ENCODE data around the gene USP9X. TPM values are rescaled to one million over a fixed set of nuclear protein-coding genes. Genes with fewer than 3 reads are reported as not detected.
A peak's percentile ranks its signal among the peaks of the same experiment; 100 is the strongest.
"Not testable (repeated sequence)": the region's sequence is repeated elsewhere in the genome, so short reads cannot be mapped to it uniquely, and the experiment has no call there.

Gene USP9X
- total RNA-seq, 1 experiment from 2014 or later = 123 TPM

DNA sequence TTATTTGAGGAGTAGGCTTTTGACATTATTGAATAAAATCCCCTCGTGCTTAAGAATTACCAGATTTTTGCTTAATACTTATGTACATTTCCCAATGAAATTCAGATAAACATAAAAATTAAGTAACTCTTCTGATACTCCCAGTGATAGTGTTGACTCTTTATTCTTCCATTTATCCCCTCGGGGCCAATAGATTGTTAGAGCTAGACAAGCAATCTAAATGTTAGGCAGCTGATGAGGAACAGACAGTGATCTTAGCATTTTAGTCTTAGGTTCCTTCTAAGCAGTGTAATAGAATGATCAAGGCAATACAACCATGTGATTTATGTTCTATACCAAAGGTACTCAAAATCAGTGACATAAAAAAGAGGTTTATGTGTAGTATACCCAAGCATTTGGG, 68.7 kb downstream of the USP9X start:
- H3K36me3 ChIP-seq (replicated peaks; ENCODE audit: control insufficient read depth, insufficient read depth, low read length) = peaks cover 43% of the 10 kb centered on the region
- no peak for DNase-seq
- H3K27me3 ChIP-seq (ENCODE audit: control insufficient read depth, insufficient read depth, low read length) = no peaks in the 10 kb centered on the region
- no peak overlapping the region for H3K4me3 ChIP-seq (ENCODE audit: insufficient read depth, low read depth, low read length)

DNA sequence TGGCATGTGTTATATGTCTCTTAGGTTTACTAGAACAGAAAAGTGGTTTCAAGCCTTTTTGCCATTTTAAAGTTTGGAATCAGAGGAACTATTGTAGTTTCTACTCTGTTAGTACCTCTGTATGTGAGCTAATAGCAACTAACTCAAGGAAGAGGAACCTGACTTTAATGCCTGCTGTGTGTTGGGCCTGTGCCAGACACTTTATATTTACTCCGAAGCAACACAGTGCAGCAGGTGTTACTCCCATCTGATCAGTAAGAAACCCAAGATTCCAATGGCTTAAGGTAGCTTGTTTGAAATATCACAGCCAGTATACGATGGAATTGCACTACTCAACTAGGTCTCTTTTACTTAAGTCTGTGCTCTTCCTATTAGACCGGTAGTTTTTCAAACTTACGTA, 79.2 kb downstream of the USP9X start:
- no peak overlapping the region for H3K4me3 ChIP-seq (ENCODE audit: insufficient read depth, low read depth, low read length)
- H3K27me3 ChIP-seq (ENCODE audit: control insufficient read depth, insufficient read depth, low read length) = no peaks in the 10 kb centered on the region
- DNase-seq = no peak
- peaks cover 32% of the 10 kb centered on the region for H3K36me3 ChIP-seq (replicated peaks; ENCODE audit: control insufficient read depth, insufficient read depth, low read length)

DNA sequence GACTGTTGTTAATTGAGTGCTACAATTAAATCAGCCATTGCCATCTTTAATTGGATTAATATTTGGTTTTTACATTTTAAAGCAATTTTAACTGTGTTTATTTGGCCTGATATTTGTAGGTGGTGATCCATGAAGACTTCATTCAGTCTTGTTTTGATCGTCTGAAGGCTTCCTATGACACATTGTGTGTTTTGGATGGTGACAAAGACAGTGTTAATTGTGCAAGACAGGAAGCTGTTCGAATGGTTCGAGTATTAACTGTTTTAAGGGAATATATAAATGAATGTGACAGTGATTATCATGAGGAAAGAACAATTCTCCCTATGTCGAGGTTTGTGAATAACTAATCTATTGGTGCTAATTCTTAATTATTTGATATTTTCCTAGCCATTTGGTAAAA, 82.6 kb downstream of the USP9X start:
- no peaks in the 10 kb centered on the region for H3K27me3 ChIP-seq (ENCODE audit: control insufficient read depth, insufficient read depth, low read length)
- peaks cover 41% of the 10 kb centered on the region for H3K36me3 ChIP-seq (replicated peaks; ENCODE audit: control insufficient read depth, insufficient read depth, low read length)
- no peak overlapping the region for H3K4me3 ChIP-seq (ENCODE audit: insufficient read depth, low read depth, low read length)
- no peak for DNase-seq

DNA sequence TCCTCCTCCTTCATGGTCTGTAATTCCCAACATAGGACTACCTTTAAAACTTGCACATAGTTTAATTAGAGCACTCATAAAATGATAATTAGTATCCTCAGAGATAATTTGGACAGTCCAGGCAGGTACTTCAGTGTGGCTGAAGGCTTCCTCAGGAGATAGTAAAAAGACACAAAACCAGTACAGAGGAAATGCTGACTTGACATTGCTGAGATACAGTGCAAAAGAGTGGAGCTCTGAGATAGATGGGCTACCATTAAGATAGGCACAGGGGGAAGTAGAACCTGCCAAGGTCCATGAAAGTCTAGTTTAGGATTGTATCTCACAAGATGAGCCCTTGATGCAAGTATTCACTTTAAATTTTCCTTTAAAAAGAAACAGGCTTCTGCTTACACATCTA, 91.0 kb downstream of the USP9X start:
- no peaks in the 10 kb centered on the region for H3K27me3 ChIP-seq (ENCODE audit: control insufficient read depth, insufficient read depth, low read length)
- DNase-seq = no peak
- peaks cover 24% of the 10 kb centered on the region for H3K36me3 ChIP-seq (replicated peaks; ENCODE audit: control insufficient read depth, insufficient read depth, low read length)
- H3K4me3 ChIP-seq (ENCODE audit: insufficient read depth, low read depth, low read length) = no peak overlapping the region

DNA sequence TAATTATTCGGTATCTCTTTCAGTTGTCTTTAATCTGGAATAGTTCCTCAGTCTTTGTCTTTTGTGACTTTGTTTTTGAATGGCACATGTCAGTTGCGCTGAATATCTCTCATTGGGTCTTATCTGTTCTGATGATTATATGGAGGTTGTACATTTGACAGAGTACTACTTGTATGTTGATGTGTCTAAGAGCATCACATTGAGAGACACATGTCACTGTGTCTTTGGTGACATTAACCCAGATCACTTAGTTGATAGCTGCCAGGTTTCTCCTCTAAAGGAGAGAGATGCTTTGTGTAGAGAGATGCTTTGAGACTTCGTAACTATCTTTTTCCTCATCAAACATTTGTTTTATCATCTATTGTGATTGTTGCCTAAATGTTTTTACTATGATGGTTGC, 92.1 kb downstream of the USP9X start:
- Histone ChIP-seq H3K36me3 (replicated peaks; ENCODE audit: control insufficient read depth, insufficient read depth, low read length) (peaks cover 23% of the 10 kb centered on the region), H3K27me3 (ENCODE audit: control insufficient read depth, insufficient read depth, low read length) (no peaks in the 10 kb centered on the region), H3K4me3 (ENCODE audit: insufficient read depth, low read depth, low read length) (no peak overlapping the region)
- no peak for DNase-seq

DNA sequence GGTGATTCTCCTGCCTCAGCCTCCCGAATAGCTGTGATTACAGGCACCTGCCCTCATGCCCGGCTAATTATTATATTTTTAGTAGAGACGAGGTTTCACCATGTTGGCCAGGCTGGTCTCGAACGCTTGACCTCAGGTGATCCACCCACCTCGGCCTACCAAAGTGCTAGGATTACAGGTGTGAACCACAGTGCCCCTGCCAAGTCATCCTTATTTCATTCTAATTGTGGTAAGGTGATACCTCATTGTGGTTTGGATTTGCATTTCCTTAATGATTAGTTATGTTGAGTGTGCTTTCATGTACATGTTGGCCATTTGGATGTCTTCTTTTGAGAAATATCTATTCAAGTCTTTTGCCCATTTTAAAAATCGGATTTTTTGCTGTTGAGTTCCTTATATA, 93.0 kb downstream of the USP9X start:
- Histone ChIP-seq H3K36me3 (replicated peaks; ENCODE audit: control insufficient read depth, insufficient read depth, low read length) (peaks cover 21% of the 10 kb centered on the region), H3K4me3 (ENCODE audit: insufficient read depth, low read depth, low read length) (no peak overlapping the region), H3K27me3 (ENCODE audit: control insufficient read depth, insufficient read depth, low read length) (no peaks in the 10 kb centered on the region)
- no peak for DNase-seq

DNA sequence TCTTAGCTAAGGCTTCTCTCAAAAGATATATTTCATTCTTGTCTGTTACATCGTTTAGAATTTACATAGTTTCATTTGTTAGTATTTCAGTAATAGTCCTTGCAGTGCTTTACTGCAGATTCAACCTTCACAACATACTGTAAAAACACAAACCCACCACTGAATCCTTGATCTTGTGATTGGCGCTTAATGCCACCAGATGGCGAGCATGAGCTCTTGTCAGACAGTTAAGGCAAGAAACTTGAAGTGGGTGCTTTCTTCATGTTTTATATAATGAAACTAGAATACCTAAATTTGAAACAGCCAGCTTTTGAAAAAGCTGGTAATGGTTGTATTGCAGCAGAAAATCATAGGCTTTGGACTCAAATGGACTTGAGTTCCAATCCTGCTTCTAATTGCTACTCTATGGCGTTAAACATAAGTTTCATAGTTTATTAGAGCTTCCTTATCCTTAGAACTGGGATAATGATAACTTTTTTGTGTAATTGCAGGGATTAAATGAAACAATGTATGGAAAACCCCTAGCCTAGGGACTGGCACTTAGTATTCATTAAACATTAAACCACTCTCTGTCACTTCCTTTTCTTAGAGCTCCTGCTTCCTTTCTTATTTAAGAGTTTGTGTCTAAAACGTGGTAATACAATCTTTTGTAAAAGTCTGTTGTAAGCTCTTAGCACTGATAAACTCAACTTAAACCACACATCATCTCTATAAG, 95.1 kb downstream of the USP9X start:
- H3K27me3 ChIP-seq (ENCODE audit: control insufficient read depth, insufficient read depth, low read length) = no peaks in the 10 kb centered on the region
- DNase-seq = peak; percentile 38
- no peak overlapping the region for H3K4me3 ChIP-seq (ENCODE audit: insufficient read depth, low read depth, low read length)
- H3K36me3 ChIP-seq (replicated peaks; ENCODE audit: control insufficient read depth, insufficient read depth, low read length) = peaks cover 23% of the 10 kb centered on the region

DNA sequence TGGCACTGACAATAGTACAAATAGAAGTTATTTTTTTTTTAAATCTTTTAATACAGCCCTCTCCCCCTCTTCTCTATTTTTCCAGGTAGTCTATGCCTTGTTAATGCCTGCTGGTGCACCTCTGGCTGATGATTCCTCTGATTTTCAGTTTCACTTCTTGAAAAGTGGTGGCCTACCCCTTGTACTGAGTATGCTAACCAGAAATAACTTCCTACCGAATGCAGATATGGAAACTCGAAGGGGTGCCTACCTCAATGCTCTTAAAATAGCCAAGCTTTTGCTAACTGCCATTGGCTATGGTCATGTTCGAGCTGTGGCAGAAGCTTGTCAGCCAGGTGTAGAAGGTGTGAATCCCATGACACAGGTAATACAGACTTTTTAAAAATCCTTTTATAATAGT, 99.1 kb downstream of the USP9X start:
- no peak for DNase-seq
- Histone ChIP-seq H3K27me3 (ENCODE audit: control insufficient read depth, insufficient read depth, low read length) (no peaks in the 10 kb centered on the region), H3K4me3 (ENCODE audit: insufficient read depth, low read depth, low read length) (no peak overlapping the region), H3K36me3 (replicated peaks; ENCODE audit: control insufficient read depth, insufficient read depth, low read length) (peaks cover 27% of the 10 kb centered on the region)

DNA sequence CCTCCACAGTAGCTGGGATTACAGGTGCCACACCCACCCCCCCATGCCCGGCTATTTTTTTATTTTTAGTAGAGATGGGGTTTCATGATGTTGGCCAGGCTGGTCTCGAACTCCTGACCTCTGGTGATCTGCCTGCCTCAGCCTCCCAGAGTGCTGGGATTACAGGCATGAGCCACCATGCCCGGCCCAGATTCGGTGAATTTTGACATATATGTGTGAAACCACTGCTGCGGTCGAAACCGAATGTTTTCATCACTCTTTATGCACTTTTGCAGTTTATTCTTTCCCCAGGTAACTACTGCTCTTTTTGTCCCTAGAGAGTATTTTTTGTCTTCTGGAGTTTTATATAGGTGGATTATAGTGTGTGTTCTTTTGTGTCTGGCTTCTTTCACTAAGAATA, 101.7 kb downstream of the USP9X start:
- not testable (repeated sequence) for H3K27me3 ChIP-seq (ENCODE audit: control insufficient read depth, insufficient read depth, low read length); H3K4me3 ChIP-seq (ENCODE audit: insufficient read depth, low read depth, low read length); DNase-seq
- peaks cover 29% of the 10 kb centered on the region for H3K36me3 ChIP-seq (replicated peaks; ENCODE audit: control insufficient read depth, insufficient read depth, low read length)

DNA sequence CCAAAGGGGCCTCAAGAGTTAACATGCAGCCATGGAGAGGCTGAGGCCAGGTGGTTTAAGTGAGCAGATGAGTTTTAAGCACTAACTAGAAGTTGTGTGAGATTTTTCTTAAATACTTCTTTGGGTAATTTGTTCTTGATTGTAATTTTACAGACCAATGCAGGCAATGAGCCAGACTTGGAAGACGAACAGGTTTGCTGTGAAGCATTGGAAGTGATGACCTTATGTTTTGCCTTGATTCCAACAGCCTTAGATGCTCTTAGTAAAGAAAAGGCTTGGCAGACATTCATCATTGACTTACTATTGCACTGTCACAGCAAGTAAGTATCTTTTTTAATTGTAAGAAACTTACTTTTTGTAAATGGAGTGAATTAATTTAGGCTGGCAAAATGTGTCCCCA, 103.9 kb downstream of the USP9X start:
- Histone ChIP-seq H3K27me3 (ENCODE audit: control insufficient read depth, insufficient read depth, low read length) (no peaks in the 10 kb centered on the region), H3K4me3 (ENCODE audit: insufficient read depth, low read depth, low read length) (no peak overlapping the region), H3K36me3 (replicated peaks; ENCODE audit: control insufficient read depth, insufficient read depth, low read length) (peaks cover 32% of the 10 kb centered on the region)
- DNase-seq = no peak

DNA sequence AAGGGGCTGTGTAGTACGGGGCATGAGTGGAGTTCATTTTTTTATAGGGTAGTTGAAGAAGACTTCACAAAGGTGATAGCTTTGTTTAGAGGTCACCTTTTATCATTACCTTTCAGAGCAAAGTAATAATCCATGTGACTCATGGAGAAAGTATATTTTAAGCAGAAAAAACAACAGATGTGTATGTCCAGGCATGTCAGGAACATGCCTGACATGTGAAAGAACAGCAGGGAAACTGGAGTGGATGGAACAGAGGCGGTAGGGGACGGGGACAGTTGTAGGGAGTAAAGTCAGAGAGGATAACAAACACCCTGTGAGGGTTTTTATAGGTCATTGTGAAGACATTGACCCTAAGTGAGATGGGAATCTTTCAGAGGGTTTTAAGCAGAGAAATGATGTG, 107.6 kb downstream of the USP9X start:
- Histone ChIP-seq H3K4me3 (ENCODE audit: insufficient read depth, low read depth, low read length) (no peak overlapping the region), H3K36me3 (replicated peaks; ENCODE audit: control insufficient read depth, insufficient read depth, low read length) (peaks cover 38% of the 10 kb centered on the region), H3K27me3 (ENCODE audit: control insufficient read depth, insufficient read depth, low read length) (no peaks in the 10 kb centered on the region)
- DNase-seq = no peak

DNA sequence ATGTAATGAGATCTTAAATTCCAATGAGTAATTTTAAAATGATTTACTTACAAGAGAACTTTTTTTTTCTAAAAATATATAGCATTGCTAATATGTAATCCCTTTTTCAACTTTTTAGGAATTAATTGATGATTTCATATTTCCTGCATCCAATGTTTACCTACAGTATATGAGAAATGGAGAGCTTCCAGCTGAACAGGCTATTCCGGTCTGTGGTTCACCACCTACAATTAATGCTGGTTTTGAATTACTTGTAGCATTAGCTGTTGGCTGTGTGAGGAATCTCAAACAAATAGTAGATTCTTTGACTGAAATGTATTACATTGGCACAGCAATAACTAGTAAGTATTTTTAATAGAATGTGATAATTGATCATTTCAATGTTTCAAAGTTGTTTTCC, 113.2 kb downstream of the USP9X start:
- H3K4me3 ChIP-seq (ENCODE audit: insufficient read depth, low read depth, low read length) = no peak overlapping the region
- DNase-seq = no peak
- H3K27me3 ChIP-seq (ENCODE audit: control insufficient read depth, insufficient read depth, low read length) = no peaks in the 10 kb centered on the region
- H3K36me3 ChIP-seq (replicated peaks; ENCODE audit: control insufficient read depth, insufficient read depth, low read length) = peaks cover 50% of the 10 kb centered on the region

DNA sequence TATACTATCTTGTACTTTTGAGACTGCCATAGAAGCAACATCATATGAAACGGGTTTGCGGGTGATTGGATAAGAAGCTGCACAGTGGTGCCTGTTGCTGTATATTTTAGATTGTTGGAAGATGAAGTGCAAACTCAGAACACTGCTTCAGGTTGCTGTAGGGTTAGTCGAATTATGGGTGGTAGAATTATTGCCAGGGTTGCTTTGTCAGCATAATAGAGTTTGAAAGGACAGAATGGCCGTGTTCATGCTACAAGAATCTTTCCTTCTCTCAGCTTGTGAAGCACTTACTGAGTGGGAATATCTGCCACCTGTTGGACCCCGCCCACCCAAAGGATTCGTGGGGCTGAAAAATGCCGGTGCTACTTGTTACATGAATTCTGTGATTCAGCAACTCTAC, 115.5 kb downstream of the USP9X start:
- Histone ChIP-seq H3K36me3 (replicated peaks; ENCODE audit: control insufficient read depth, insufficient read depth, low read length) (peaks cover 50% of the 10 kb centered on the region), H3K27me3 (ENCODE audit: control insufficient read depth, insufficient read depth, low read length) (no peaks in the 10 kb centered on the region), H3K4me3 (ENCODE audit: insufficient read depth, low read depth, low read length) (no peak overlapping the region)
- no peak for DNase-seq

DNA sequence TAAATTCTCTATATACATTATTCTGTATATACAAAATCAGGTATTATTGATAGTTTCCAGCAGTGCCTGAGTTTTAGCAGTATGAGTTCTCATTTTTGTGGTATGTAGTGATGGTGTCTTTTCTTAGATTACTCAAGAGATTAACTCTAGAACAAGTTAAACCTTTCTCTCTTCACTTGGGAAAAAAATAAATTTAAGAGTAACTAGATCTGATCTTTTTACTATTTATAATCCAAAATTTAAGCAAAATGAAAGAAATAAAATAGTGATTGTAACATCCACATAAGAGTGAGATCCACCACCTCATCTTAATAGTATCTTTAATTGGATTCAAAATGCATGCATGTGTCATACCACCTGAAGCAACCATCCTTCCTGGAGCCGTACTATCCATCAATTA, 124.6 kb downstream of the USP9X start:
- no peak for DNase-seq
- H3K36me3 ChIP-seq (replicated peaks; ENCODE audit: control insufficient read depth, insufficient read depth, low read length) = peaks cover 30% of the 10 kb centered on the region
- no peak overlapping the region for H3K4me3 ChIP-seq (ENCODE audit: insufficient read depth, low read depth, low read length)
- H3K27me3 ChIP-seq (ENCODE audit: control insufficient read depth, insufficient read depth, low read length) = no peaks in the 10 kb centered on the region

DNA sequence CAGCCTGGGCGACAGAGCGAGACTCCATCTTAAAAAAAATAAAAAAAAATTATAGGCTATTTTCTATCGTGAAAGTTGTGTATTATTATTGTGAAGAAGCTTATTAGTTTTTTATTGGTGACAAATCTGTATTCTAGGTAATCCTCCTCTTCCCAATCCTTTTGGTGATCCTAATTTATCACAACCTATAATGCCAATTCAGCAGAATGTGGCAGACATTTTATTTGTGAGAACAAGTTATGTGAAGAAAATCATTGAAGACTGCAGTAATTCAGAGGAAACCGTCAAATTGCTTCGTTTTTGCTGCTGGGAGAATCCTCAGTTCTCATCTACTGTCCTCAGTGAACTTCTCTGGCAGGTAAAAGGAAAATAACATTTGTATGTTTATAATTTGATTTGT, 139.4 kb downstream of the USP9X start:
- H3K27me3 ChIP-seq (ENCODE audit: control insufficient read depth, insufficient read depth, low read length) = no peaks in the 10 kb centered on the region
- peaks cover 34% of the 10 kb centered on the region for H3K36me3 ChIP-seq (replicated peaks; ENCODE audit: control insufficient read depth, insufficient read depth, low read length)
- DNase-seq = no peak
- no peak overlapping the region for H3K4me3 ChIP-seq (ENCODE audit: insufficient read depth, low read depth, low read length)

DNA sequence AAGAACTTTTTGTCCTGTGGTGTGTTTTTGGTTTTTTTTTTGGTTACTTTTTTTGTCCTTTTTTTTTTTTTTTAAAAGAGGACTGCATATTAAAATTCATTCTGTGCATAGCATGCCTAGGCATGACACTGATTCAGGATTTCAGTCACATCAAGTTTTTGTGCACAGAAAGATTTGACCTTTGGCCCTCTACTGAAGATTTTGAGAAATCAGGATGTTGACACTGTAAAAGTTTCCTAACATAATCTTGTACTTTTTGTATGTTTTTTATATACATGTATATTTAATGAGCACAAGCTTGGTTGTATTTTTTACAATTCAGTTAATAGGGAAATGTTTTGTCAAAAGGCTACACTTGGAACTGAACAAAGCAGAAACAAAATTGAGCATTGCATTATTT, 148.7 kb downstream of the USP9X start:
- no peaks in the 10 kb centered on the region for H3K27me3 ChIP-seq (ENCODE audit: control insufficient read depth, insufficient read depth, low read length)
- peaks cover 17% of the 10 kb centered on the region for H3K36me3 ChIP-seq (replicated peaks; ENCODE audit: control insufficient read depth, insufficient read depth, low read length)
- no peak overlapping the region for H3K4me3 ChIP-seq (ENCODE audit: insufficient read depth, low read depth, low read length)
- no peak for DNase-seq

Measured in H7 (cell line).